Posterior vena cava (tissue), 2 donors: ENCODE results near the gene GJD3. TPM values are rescaled to one million over a fixed set of nuclear protein-coding genes. Genes with fewer than 3 reads are reported as not detected.

Experiments
- DNase-seq: peaks from one replicate; pipeline ENCODE4 v3.0.0-alpha.2; 2020; ENCODE audit warnings: low spot score
- intact Hi-C, 2 donors: fragments of 100-400 bp; cut with DNase I; formaldehyde crosslinking; loops; one replicate each; pipeline versions ENCODE4 v1.14.1 to v1.14.2; 2022 to 2023
- total RNA-seq, 2 donors: library from RNA; stranded (reverse); fragmentation: NEBNext Ultra II Directional; extraction: Animal tissue kit (Norgen Biotek cat#: 25700); gene quantifications; one replicate each; pipeline ENCODE4 v1.2.1, GENCODE V29; 2021
- donor health status: DM: yes; HTN: yes; CAD: no.
- donor health status: DM: yes; HTN: yes; CAD: no.

The GJD3 gene
- total RNA-seq, 2 donors from 2014 or later = 0.79 to 1.00 TPM

GRCh38 chr17:40318830-40319391, 45.6 kb downstream of the GJD3 start:
- peak; percentile 78 for DNase-seq
- intact Hi-C loops = loop anchor here in 1 of 2 donors (10.0 kb wide), 1 partner anchor 96 kb away; the partner anchor contains the start of gene TOP2A

DNA sequence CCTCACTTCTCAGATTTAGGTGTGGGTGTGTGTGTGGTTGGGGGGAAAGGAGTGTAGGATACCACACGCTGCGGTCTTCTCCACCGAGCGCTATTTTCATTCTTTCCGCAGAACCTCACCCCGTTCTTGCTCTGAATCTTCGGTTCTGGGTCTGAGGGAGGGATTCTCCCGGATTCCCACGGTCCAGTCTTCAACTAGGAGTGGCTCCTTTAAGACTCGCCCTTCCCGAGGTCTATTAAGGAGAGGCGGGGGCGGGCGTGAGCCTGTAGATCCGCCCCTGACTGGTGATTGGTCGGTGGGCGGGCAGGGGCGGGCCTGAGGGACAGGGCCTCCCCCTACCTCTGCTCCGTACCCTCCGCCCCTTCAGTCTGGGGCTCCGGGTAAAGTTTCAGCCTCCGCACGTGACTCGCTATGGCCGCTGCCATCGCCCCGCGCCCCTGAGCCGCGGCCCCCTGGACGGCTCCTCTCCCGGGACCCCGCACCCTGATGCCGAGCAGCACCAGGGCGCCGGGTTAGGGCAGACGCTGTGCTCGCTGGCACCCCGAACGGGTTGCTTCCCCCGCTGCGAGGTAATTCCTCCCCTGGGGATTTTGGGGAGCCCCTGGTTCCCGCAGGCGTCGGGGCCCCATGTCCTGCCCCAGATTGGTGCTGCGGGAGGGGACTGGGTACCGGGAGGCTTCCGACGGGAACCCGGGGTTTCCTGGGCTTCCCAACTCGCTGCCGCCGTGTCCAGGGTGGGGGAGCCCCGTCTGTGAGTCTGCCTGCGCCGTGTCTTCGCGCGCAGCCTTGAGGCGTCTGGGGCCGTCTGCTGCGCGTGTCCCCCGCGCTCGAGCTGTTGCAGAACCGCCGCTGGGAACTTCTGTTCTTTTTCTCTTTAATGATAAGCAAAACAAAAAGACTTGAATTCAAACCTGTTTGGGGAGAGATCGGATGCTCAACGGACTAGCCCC, 46.4 kb downstream of the GJD3 start:
- peak; percentile 98 for DNase-seq
- intact Hi-C loops = loop anchor here in 1 of 2 donors (10.0 kb wide), 1 partner anchor 97 kb away; the partner anchor contains the start of gene TOP2A

GRCh38 chr17:40317345-40317873, 47.1 kb downstream of the GJD3 start:
- intact Hi-C loops = loop anchor here in 1 of 2 donors (10.0 kb wide), 1 partner anchor 97 kb away; the partner anchor contains the start of gene TOP2A
- DNase-seq = peak; percentile 85

DNA sequence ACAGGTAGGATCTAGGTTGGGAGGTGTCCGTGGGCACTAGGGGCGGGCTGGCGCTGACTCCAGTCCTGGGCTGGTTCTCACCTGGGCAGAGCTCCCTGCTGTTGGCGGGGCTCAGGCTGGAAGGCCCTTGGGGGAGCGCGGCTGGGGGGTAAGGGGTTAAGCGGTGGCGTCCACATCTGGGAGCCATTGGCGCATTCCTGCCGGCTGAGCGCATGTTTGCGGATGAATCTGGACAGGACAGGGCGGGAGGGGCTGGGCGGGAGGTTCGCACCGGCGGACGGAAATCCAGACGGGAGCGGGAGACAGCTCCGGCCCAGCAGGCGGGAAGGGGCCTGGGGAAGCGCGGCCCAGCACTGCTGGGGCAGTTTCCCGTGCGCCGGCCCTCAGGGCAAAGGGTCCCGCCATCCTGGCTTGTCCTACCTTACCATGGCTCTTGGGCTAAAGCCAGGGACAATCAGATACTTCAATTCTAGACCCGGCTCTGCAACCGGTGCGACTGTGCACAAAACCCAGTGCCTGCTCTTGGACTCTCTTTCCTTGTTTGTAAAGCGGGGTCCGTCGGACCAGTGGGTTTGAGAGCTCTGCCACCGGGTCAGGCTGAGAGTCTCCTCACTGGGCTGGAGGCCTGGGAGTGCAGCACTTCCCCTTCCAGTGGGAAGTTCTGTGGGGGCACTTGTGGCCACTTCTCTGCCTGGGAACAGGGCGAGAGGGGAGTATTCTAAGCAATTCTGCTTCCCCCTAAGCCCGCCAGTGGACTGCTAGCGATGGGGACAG, 47.8 kb downstream of the GJD3 start:
- peak; percentile 88 for DNase-seq
- intact Hi-C loops = loop anchor here in 1 of 2 donors (10.0 kb wide), 1 partner anchor 98 kb away; the partner anchor contains the start of gene TOP2A

DNA sequence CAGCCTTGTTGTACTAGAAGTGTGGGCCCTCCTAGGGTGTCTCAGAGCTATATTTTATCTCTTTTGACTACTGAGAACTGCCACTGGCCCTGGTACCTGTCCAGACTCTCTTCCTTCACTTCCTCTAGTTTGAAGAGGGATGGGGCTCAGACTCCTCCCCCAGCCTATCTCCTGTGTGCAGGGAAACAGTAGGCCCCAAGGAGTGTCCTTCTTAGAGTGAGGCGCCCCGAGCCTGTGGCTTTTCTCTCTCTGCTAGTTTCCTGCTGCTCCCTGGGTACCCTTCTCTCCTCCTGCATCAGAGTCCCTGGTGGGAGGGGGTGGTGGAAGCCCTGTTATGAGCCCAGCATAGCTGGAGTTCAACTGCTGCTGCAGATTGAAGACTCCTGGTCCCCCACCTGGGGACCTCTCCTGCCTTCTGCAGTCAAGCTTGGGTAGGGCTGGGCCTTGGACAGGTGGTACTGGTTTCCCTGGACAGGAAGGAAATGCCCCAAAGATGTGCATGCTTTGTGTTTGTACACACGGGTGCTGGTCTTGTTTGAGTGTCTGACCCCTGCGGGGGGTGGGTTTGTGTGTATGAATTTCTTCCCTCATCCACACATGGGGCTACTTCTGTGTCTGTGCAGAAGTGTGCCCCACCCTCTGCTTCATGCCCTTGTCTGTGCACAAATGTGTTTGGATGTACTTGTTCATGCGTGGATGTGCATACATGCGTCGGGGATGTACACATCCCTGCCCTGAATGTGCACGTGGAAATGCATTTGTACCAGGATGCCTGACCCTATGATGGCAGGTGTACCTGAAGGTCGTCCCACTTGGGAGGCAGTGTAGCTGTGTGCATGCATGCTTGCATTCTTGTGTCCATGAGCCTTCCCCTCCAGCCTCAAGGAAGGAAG, 48.6 kb downstream of the GJD3 start:
- intact Hi-C loops = loop anchor here in 1 of 2 donors (10.0 kb wide), 1 partner anchor 99 kb away; the partner anchor contains the start of gene TOP2A
- DNase-seq = no peak

- intact Hi-C loops = loop anchor here in 1 of 2 donors (10.0 kb wide), 1 partner anchor 100 kb away; the partner anchor contains the start of gene TOP2A
- no peak for DNase-seq
These were observed 49.3 kb downstream of the GJD3 start for GRCh38 chr17:40315206-40315605.

DNA sequence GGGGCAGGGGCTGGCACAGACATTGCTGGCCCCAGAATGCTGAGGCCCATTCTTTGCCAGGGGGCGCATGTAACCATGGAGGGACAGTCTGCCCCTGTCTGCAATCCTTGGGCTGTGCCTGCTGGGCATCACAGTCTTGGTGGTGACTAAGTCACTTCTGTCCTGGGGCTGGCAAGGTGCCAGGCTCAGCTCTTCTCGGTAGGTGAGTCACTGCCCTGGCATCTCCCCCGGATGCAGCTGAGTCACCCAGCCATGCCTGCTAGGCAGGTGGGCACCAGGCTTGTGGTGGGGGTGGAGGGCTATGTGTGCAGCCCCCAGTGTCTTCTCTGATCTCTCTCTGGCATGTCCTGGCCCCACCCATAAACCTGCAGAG, 50.0 kb downstream of the GJD3 start:
- intact Hi-C loops = loop anchor here in 1 of 2 donors (10.0 kb wide), 1 partner anchor 100 kb away; the partner anchor contains the start of gene TOP2A
- peak; percentile 97 for DNase-seq

DNA sequence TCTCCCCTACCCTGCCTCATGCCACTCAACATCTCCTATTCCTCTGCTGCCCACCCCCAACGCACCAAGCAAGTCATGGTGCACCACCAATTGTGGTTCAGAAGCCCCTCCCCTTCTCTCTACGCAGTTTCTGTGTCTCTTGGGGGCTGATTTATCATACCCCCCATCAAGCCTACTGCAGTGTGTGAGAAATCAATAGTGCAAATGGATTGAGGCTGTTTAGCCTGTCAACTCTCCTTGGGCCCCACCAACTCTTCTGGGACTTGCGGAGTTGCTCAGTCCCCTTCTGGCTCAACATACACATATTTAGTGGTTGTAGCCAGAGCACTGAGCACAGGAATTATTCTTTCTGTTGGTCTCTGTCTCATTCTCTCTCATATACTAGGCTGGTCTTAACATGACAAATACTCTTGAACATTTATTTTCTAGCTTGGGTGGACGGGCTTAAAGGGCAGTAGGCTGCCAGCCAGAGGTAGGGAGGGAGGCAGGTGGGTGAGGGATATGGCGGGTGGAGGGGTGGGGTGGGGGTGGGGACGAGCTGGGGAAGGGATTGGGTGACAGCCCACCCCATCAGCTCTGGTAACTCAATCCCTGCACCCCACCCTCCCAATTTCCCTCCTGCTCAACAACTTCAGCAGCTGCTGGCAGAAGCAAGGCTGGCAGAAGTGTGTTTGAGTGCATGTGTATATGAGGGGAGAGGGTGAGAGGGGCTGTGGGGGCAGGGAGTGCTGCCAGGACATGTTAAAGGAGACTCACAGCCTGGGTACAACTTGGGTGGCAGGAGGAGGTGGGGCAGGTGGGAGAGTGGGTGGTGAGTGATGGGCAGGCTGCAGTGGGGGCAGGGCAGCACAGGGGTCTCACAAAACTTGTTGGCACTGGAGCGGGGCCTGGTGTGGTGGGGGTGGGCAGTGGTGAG, 50.6 kb downstream of the GJD3 start:
- intact Hi-C loops = loop anchor here in 1 of 2 donors (10.0 kb wide), 1 partner anchor 101 kb away; the partner anchor contains the start of gene TOP2A
- DNase-seq = no peak

Other genes starting within 250 kb of the GJD3 start
- 10 to 100 TPM; 66.7 to 68.8 TPM for gene MSL1, start 242.8 kb downstream of the GJD3 start, total RNA-seq
- gene CASC3, start 224.2 kb downstream of the GJD3 start, total RNA-seq = 100 to 1,000 TPM in 1 of 2 donors, 10 to 100 TPM in 1; 99.2 to 103 TPM
- 1 to 10 TPM; 4.5 to 5.2 TPM for gene RAPGEFL1, start 187.3 kb downstream of the GJD3 start, total RNA-seq
- gene WIPF2, start 145.4 kb downstream of the GJD3 start, total RNA-seq = 10 to 100 TPM; 24.8 to 28.9 TPM
- 1 to 10 TPM; 1.4 to 2.5 TPM for gene CDC6, start 76.9 kb downstream of the GJD3 start, total RNA-seq
- gene RARA, start 55.6 kb downstream of the GJD3 start, total RNA-seq = 10 to 100 TPM; 47.5 to 54.5 TPM
- gene TOP2A, start 53.2 kb upstream of the GJD3 start, total RNA-seq = 1 to 10 TPM; 1.1 to 2.2 TPM
- 1,000 to 10,000 TPM; 1,004 to 1,451 TPM for gene IGFBP4, start 78.7 kb upstream of the GJD3 start, total RNA-seq
- gene TNS4, start 136.9 kb upstream of the GJD3 start, total RNA-seq = under 1 TPM; 0.14 to 0.38 TPM
- under 1 TPM; 0.46 to 0.62 TPM for gene CCR7, start 200.7 kb upstream of the GJD3 start, total RNA-seq